H1 (cell line): ENCODE data around the gene MYOT. TPM values are rescaled to one million over a fixed set of nuclear protein-coding genes. Genes with fewer than 3 reads are reported as not detected.

Source experiments
- TCF12 ChIP-seq: IDR thresholded peaks from 2 replicates; pipeline ENCODE4 v1.6.1; 2011; ENCODE audit warnings: low read depth, mild to moderate bottlenecking, low read length
- polyA plus RNA-seq, 7 experiments: library from polyadenylated mRNA; depleted of rRNA in 3 of 7; stranded (reverse) in 5 of 7; unstranded in 2 of 7; fragments of >200 nt in 5 of 7; fragments of 200-250 nt in 2 of 7; gene quantifications; 1 replicate in 5 of 7; 2 replicates in 1 of 7; 4 replicates in 1 of 7; pipeline versions ENCODE4 v1.2.1 to v1.2.3, GENCODE V29; 2011 to 2013; ENCODE audit warnings: missing spikeins in 2 of 7, mixed read lengths in 2 of 7
- total RNA-seq: library from RNA; stranded (reverse); fragmentation: NEBNext Ultra II Directional; extraction: Animal tissue kit (Norgen Biotek cat#: 25700); gene quantifications from 2 replicates; pipeline ENCODE4 v1.2.1, GENCODE V29; 2021

MYOT gene
- total and polyA plus RNA-seq, 2 of the 8 experiments (the other 6 are each of a cell fraction or from before 2014, with no cell fraction given) = not detected

DNA sequence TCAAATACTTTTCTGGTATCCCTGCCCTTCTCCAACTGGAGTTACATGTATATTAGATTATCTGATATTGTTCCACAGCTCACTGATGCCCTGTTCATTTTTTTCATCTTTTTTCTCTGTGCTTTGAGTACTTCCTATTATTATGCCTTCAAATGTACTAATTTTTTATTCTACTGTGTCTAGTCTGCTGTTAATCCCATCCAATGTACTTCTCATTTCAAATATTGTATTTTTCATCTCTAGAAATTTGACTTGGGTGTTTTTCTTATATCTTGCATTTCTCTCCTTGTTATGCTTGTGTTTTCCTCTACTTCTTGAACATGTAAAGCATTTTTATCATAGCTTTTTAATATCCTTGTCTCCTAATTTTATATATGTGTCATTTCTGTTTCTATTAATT lies 41.6 kb upstream of the MYOT start (continued):
- no peak for TF ChIP-seq TCF12
- TF ChIP-seq, all 59 proteins: peak for 0
